Erythroblast (primary cell): ENCODE data around the gene TPRG1L.

Experiments
- GATA1 ChIP-seq: IDR thresholded peaks from 2 replicates; pipeline ENCODE4 v1.6.1; 2011; ENCODE audit warnings: low read depth, mild to moderate bottlenecking, control low read depth, low read length, moderate library complexity
- POLR2A ChIP-seq: IDR thresholded peaks from 2 replicates; pipeline ENCODE4 v1.6.1; 2011; ENCODE audit warnings: mild to moderate bottlenecking, low read length

GRCh38 chr1:3598051-3598491 lies 26.7 kb upstream of the TPRG1L start:
- TF ChIP-seq POLR2A: no peak
- no peak for TF ChIP-seq GATA1
